ENCODE results near the gene PHAF1. TPM values are rescaled to one million over a fixed set of nuclear protein-coding genes. Genes with fewer than 3 reads are reported as not detected.

PHAF1 gene
- total and polyA plus RNA-seq, 9 of the 15 experiments (the other 6 are each of a cell fraction or from before 2014, with no cell fraction given) = 5.1 to 25.4 (median 13.8) TPM

GRCh38 chr16:67183627-67184452 is 74.1 kb downstream of the PHAF1 start, which contains the start of gene MATCAP1 (continued):
- TF ChIP-seq, protein P1, sequence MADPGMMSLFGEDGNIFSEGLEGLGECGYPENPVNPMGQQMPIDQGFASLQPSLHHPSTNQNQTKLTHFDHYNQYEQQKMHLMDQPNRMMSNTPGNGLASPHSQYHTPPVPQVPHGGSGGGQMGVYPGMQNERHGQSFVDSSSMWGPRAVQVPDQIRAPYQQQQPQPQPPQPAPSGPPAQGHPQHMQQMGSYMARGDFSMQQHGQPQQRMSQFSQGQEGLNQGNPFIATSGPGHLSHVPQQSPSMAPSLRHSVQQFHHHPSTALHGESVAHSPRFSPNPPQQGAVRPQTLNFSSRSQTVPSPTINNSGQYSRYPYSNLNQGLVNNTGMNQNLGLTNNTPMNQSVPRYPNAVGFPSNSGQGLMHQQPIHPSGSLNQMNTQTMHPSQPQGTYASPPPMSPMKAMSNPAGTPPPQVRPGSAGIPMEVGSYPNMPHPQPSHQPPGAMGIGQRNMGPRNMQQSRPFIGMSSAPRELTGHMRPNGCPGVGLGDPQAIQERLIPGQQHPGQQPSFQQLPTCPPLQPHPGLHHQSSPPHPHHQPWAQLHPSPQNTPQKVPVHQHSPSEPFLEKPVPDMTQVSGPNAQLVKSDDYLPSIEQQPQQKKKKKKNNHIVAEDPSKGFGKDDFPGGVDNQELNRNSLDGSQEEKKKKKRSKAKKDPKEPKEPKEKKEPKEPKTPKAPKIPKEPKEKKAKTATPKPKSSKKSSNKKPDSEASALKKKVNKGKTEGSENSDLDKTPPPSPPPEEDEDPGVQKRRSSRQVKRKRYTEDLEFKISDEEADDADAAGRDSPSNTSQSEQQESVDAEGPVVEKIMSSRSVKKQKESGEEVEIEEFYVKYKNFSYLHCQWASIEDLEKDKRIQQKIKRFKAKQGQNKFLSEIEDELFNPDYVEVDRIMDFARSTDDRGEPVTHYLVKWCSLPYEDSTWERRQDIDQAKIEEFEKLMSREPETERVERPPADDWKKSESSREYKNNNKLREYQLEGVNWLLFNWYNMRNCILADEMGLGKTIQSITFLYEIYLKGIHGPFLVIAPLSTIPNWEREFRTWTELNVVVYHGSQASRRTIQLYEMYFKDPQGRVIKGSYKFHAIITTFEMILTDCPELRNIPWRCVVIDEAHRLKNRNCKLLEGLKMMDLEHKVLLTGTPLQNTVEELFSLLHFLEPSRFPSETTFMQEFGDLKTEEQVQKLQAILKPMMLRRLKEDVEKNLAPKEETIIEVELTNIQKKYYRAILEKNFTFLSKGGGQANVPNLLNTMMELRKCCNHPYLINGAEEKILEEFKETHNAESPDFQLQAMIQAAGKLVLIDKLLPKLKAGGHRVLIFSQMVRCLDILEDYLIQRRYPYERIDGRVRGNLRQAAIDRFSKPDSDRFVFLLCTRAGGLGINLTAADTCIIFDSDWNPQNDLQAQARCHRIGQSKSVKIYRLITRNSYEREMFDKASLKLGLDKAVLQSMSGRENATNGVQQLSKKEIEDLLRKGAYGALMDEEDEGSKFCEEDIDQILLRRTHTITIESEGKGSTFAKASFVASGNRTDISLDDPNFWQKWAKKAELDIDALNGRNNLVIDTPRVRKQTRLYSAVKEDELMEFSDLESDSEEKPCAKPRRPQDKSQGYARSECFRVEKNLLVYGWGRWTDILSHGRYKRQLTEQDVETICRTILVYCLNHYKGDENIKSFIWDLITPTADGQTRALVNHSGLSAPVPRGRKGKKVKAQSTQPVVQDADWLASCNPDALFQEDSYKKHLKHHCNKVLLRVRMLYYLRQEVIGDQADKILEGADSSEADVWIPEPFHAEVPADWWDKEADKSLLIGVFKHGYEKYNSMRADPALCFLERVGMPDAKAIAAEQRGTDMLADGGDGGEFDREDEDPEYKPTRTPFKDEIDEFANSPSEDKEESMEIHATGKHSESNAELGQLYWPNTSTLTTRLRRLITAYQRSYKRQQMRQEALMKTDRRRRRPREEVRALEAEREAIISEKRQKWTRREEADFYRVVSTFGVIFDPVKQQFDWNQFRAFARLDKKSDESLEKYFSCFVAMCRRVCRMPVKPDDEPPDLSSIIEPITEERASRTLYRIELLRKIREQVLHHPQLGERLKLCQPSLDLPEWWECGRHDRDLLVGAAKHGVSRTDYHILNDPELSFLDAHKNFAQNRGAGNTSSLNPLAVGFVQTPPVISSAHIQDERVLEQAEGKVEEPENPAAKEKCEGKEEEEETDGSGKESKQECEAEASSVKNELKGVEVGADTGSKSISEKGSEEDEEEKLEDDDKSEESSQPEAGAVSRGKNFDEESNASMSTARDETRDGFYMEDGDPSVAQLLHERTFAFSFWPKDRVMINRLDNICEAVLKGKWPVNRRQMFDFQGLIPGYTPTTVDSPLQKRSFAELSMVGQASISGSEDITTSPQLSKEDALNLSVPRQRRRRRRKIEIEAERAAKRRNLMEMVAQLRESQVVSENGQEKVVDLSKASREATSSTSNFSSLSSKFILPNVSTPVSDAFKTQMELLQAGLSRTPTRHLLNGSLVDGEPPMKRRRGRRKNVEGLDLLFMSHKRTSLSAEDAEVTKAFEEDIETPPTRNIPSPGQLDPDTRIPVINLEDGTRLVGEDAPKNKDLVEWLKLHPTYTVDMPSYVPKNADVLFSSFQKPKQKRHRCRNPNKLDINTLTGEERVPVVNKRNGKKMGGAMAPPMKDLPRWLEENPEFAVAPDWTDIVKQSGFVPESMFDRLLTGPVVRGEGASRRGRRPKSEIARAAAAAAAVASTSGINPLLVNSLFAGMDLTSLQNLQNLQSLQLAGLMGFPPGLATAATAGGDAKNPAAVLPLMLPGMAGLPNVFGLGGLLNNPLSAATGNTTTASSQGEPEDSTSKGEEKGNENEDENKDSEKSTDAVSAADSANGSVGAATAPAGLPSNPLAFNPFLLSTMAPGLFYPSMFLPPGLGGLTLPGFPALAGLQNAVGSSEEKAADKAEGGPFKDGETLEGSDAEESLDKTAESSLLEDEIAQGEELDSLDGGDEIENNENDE (IDR thresholded peaks at IDR 0.05; ENCODE audit: low read depth, low read length) = no peak
- TF ChIP-seq BCOR (IDR thresholded peaks at IDR 0.05) (no peak), ZNF24 (IDR thresholded peaks at IDR 0.05) (no peak), RNF2 (IDR thresholded peaks at IDR 0.05) (0 out of 2 replicates have a peak, but pooled peaks have one; percentile 29), ILK (tag; IDR thresholded peaks at IDR 0.05; ENCODE audit: borderline replicate concordance, low read depth) (no peak), NCOA1 (IDR thresholded peaks at IDR 0.05; ENCODE audit: low read depth) (no peak; the same call in 1 of the 2 replicates), ZBTB26 (CRISPR knock-in tag; IDR thresholded peaks at IDR 0.05) (no peak)
- TF ChIP-seq, protein P2, sequence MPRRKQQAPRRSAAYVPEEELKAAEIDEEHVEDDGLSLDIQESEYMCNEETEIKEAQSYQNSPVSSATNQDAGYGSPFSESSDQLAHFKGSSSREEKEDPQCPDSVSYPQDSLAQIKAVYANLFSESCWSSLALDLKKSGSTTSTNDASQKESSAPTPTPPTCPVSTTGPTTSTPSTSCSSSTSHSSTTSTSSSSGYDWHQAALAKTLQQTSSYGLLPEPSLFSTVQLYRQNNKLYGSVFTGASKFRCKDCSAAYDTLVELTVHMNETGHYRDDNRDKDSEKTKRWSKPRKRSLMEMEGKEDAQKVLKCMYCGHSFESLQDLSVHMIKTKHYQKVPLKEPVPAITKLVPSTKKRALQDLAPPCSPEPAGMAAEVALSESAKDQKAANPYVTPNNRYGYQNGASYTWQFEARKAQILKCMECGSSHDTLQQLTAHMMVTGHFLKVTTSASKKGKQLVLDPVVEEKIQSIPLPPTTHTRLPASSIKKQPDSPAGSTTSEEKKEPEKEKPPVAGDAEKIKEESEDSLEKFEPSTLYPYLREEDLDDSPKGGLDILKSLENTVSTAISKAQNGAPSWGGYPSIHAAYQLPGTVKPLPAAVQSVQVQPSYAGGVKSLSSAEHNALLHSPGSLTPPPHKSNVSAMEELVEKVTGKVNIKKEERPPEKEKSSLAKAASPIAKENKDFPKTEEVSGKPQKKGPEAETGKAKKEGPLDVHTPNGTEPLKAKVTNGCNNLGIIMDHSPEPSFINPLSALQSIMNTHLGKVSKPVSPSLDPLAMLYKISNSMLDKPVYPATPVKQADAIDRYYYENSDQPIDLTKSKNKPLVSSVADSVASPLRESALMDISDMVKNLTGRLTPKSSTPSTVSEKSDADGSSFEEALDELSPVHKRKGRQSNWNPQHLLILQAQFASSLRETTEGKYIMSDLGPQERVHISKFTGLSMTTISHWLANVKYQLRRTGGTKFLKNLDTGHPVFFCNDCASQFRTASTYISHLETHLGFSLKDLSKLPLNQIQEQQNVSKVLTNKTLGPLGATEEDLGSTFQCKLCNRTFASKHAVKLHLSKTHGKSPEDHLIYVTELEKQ (CRISPR knock-in tag; IDR thresholded peaks at IDR 0.05) = no peak

All from K562 (cell line).